ENCODE results near the gene IGF1.

- no peak for TF ChIP-seq CTCF (IDR thresholded peaks at IDR 0.05 in 4 of 5, conservative IDR thresholded peaks at IDR 0.05 in 1 of 5)
- no peak for TF ChIP-seq POLR2A (IDR thresholded peaks at IDR 0.05)
These were observed 12.0 kb downstream of the IGF1 start for GRCh38 chr12:102468261-102468915.
